GM12878 (cell line): ENCODE measurements around the gene RGP1.

Experiments
- ESRRA ChIP-seq: IDR thresholded peaks from 2 replicates; pipeline ENCODE4 v1.6.1; 2012; ENCODE audit warnings: mild to moderate bottlenecking, low read length, improper control_type of control experiment
- EZH2 ChIP-seq: IDR thresholded peaks from 2 replicates; pipeline ENCODE4 v1.6.1; 2012; ENCODE audit warnings: low read depth, mild to moderate bottlenecking, control low read depth, inconsistent platforms, low read length, borderline replicate concordance; ENCODE audit not compliant: control insufficient read depth
- JUND ChIP-seq: IDR thresholded peaks from 2 replicates; pipeline ENCODE4 v1.6.1; 2012; ENCODE audit warnings: low read depth, mild to moderate bottlenecking, low read length, improper control_type of control experiment, moderate library complexity
- MYC ChIP-seq: IDR thresholded peaks from 2 replicates; pipeline ENCODE4 v1.6.1; 2011; ENCODE audit warnings: mild to moderate bottlenecking, low read length, moderate library complexity, inconsistent platforms; ENCODE audit not compliant: insufficient read depth, insufficient replicate concordance, insufficient read length, severe bottlenecking
- TAF1 ChIP-seq: IDR thresholded peaks from 2 replicates; pipeline ENCODE4 v1.6.1; 2011; ENCODE audit warnings: mild to moderate bottlenecking, low read depth, low read length, borderline replicate concordance
- TF ChIP-seq, protein P1 (sequence below): fragments of 450-650 bp; formaldehyde crosslinking; IDR thresholded peaks from 2 replicates; pipeline ENCODE4 v1.4.0; 2022; ENCODE audit warnings: mild to moderate bottlenecking, moderate library complexity

GRCh38 chr9:35741740-35742139 lies 7.3 kb upstream of the RGP1 start:
- no peak for TF ChIP-seq TAF1
- no peak for TF ChIP-seq EZH2
- TF ChIP-seq, protein P1, sequence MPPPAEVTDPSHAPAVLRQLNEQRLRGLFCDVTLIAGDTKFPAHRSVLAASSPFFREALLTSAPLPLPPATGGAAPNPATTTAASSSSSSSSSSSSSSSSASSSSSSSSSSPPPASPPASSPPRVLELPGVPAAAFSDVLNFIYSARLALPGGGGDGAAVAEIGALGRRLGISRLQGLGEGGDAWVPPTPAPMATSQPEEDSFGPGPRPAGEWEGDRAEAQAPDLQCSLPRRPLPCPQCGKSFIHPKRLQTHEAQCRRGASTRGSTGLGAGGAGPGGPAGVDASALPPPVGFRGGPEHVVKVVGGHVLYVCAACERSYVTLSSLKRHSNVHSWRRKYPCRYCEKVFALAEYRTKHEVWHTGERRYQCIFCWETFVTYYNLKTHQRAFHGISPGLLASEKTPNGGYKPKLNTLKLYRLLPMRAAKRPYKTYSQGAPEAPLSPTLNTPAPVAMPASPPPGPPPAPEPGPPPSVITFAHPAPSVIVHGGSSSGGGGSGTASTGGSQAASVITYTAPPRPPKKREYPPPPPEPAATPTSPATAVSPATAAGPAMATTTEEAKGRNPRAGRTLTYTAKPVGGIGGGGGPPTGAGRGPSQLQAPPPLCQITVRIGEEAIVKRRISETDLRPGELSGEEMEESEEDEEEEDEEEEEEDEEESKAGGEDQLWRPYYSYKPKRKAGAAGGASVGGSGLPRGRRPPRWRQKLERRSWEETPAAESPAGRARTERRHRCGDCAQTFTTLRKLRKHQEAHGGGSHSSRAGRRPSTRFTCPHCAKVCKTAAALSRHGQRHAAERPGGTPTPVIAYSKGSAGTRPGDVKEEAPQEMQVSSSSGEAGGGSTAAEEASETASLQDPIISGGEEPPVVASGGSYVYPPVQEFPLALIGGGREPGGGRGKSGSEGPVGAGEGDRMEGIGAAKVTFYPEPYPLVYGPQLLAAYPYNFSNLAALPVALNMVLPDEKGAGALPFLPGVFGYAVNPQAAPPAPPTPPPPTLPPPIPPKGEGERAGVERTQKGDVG (CRISPR knock-in tag), result no peak
- TF ChIP-seq JUND, result no peak
- TF ChIP-seq ESRRA, result no peak
- no peak for TF ChIP-seq MYC
